Loucy (cell line): ENCODE measurements around the gene INTS1.

ENCODE experiments used
- H2AFZ ChIP-seq: fragments of 200-600 bp; sonication (generic); 2 replicates; pipeline ENCODE4 v1.6.0; 2016; ENCODE audit warnings: antibody characterized with exemption, mild to moderate bottlenecking, low read length, moderate library complexity
- H3F3A ChIP-seq: fragments of 200-600 bp; 2 replicates; pipeline ENCODE4 v1.6.0; 2016; ENCODE audit warnings: antibody characterized with exemption, low read depth, mild to moderate bottlenecking
- H3K27me3 ChIP-seq: fragments of 200-600 bp; sonication (generic); 2 replicates; pipeline ENCODE4 v1.6.1; 2014; ENCODE audit warnings: low read length, mild to moderate bottlenecking; ENCODE audit not compliant: insufficient read depth, poor library complexity, severe bottlenecking
- H3K36me3 ChIP-seq: fragments of 200-600 bp; sonication (generic); 2 replicates; pipeline ENCODE4 v1.6.1; 2016; ENCODE audit warnings: low read length; ENCODE audit not compliant: insufficient read depth
- H3K4me1 ChIP-seq: fragments of 200-600 bp; sonication (generic); 2 replicates; pipeline ENCODE4 v1.5.1; 2014; ENCODE audit warnings: low read length, mild to moderate bottlenecking; ENCODE audit not compliant: insufficient read depth, poor library complexity, severe bottlenecking
- H3K4me2 ChIP-seq: fragments of 200-600 bp; sonication (generic); 2 replicates; pipeline ENCODE4 v1.6.0; 2014; ENCODE audit warnings: antibody characterized with exemption, low read length, low read depth, mild to moderate bottlenecking; ENCODE audit not compliant: poor library complexity, severe bottlenecking
- H3K4me3 ChIP-seq: fragments of 200-600 bp; sonication (generic); 2 replicates; pipeline ENCODE4 v1.5.1; 2014; ENCODE audit warnings: low read length, mild to moderate bottlenecking, mixed read lengths; ENCODE audit not compliant: poor library complexity, severe bottlenecking
- H3K79me2 ChIP-seq: fragments of 200-600 bp; sonication (generic); 2 replicates; pipeline ENCODE4 v1.6.1; 2014; ENCODE audit warnings: low read length; ENCODE audit not compliant: insufficient read depth
- H3K9ac ChIP-seq: fragments of 200-600 bp; sonication (generic); 2 replicates; pipeline ENCODE4 v1.6.0; 2014; ENCODE audit warnings: mild to moderate bottlenecking, low read depth, low read length, moderate library complexity; ENCODE audit not compliant: poor library complexity, severe bottlenecking
- H3K9me2 ChIP-seq: fragments of 200-600 bp; sonication (generic); replicated peaks from 2 replicates; pipeline ENCODE4 v1.6.1; 2016; ENCODE audit warnings: low read depth, low read length, mixed read lengths
- H3K9me3 ChIP-seq: fragments of 200-600 bp; sonication (generic); 2 replicates; pipeline ENCODE4 v1.6.1; 2014; ENCODE audit warnings: mild to moderate bottlenecking, antibody characterized with exemption, low read length, low read depth; ENCODE audit not compliant: insufficient read depth
- H4K20me1 ChIP-seq: fragments of 200-600 bp; sonication (generic); 2 replicates; pipeline ENCODE4 v1.6.0; 2014; ENCODE audit warnings: antibody characterized with exemption, low read length, mild to moderate bottlenecking; ENCODE audit not compliant: insufficient read depth, poor library complexity, severe bottlenecking
- CTCF ChIP-seq: fragments of 200-600 bp; sonication (generic); conservative IDR thresholded peaks from 2 replicates; pipeline ENCODE4 v1.5.1; 2014; ENCODE audit warnings: mild to moderate bottlenecking, antibody characterized with exemption, low read length
- EZH2phosphoT487 ChIP-seq: fragments of 200-600 bp; IDR thresholded peaks from 2 replicates; pipeline ENCODE4 v1.6.1; 2018; ENCODE audit warnings: antibody characterized with exemption, mild to moderate bottlenecking, moderate library complexity, borderline replicate concordance

The INTS1 gene

GRCh38 chr7:1493129-1493528 lies 11.1 kb downstream of the INTS1 start:
- Histone ChIP-seq H4K20me1 (peaks cover 6% of the 10 kb centered on the region), H2AFZ (no peak overlapping the region), H3K36me3 (peaks cover 87% of the 10 kb centered on the region; the same call in 1 of the 2 replicates), H3K79me2 (no peaks in the 10 kb centered on the region), H3K9ac (no peak overlapping the region), H3F3A (no peaks in the 10 kb centered on the region), H3K4me1 (no peaks in the 10 kb centered on the region), H3K27me3 (no peaks in the 10 kb centered on the region), H3K4me2 (no peak overlapping the region), H3K9me3 (no peaks in the 10 kb centered on the region), H3K4me3 (no peak overlapping the region), H3K9me2 (no peaks in the 10 kb centered on the region)
- no peak for TF ChIP-seq CTCF
- no peak for TF ChIP-seq EZH2phosphoT487

- H3K9me3 ChIP-seq, result no peaks in the 10 kb centered on the region
- H3K4me2 ChIP-seq, result no peak overlapping the region
- H3K27me3 ChIP-seq, result no peaks in the 10 kb centered on the region
- H2AFZ ChIP-seq, result no peak overlapping the region
- no peaks in the 10 kb centered on the region for H3F3A ChIP-seq
- H3K9ac ChIP-seq, result no peak overlapping the region
- no peaks in the 10 kb centered on the region for H3K4me1 ChIP-seq
- TF ChIP-seq EZH2phosphoT487, result no peak
- TF ChIP-seq CTCF, result no peak
- H3K79me2 ChIP-seq, result no peaks in the 10 kb centered on the region
- H3K9me2 ChIP-seq, result no peaks in the 10 kb centered on the region
- H3K4me3 ChIP-seq, result no peak overlapping the region
- H4K20me1 ChIP-seq, result peaks cover 6% of the 10 kb centered on the region
- peaks cover 85% of the 10 kb centered on the region; the same call in 1 of the 2 replicates for H3K36me3 ChIP-seq
These were observed 11.5 kb downstream of the INTS1 start for GRCh38 chr7:1492640-1493039.

- Histone ChIP-seq H3K4me2 (no peak overlapping the region), H3F3A (no peaks in the 10 kb centered on the region), H3K4me1 (no peaks in the 10 kb centered on the region), H3K9ac (no peak overlapping the region), H3K9me3 (no peaks in the 10 kb centered on the region), H4K20me1 (peaks cover 6% of the 10 kb centered on the region), H3K79me2 (no peaks in the 10 kb centered on the region), H3K4me3 (no peak overlapping the region), H3K36me3 (peaks cover 85% of the 10 kb centered on the region; the same call in 1 of the 2 replicates), H2AFZ (no peak overlapping the region), H3K9me2 (no peaks in the 10 kb centered on the region), H3K27me3 (no peaks in the 10 kb centered on the region)
- TF ChIP-seq EZH2phosphoT487, result no peak
- TF ChIP-seq CTCF, result no peak
These were observed 12.0 kb downstream of the INTS1 start for GRCh38 chr7:1492221-1492620.
